ENCODE results near the gene TTC33.

Gene TTC33

DNA sequence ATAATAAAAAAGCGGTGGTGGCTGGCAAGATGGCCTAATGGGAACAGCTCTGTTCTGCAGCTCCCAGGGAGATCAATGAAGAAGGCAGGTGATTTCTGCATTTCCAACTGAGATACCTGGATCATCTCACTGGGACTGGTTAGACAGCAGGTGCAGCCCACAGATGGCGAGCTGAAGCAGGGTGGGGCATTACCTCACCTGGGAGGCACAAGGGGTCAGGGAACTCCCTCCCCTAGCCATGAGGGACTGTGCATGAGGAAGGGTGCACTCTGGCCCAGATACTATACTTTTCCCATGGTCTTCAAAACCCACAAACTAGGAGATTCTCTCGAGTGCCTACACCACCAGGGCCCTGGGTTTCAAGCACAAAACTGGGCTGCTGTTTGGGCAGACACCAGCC, 121.6 kb downstream of the TTC33 start:
- TF ChIP-seq CTCF (IDR thresholded peaks at IDR 0.05; ENCODE audit: poor library complexity, severe bottlenecking), result no peak
- Histone ChIP-seq H3K27ac (ENCODE audit: poor library complexity, severe bottlenecking) (no peak overlapping the region), H3K4me3 (ENCODE audit: severe bottlenecking) (no peak overlapping the region), H3K9me3 (ENCODE audit: severe bottlenecking) (no peaks in the 10 kb centered on the region), H3K27me3 (ENCODE audit: insufficient read depth, poor library complexity, severe bottlenecking) (no peaks in the 10 kb centered on the region), H3K4me1 (ENCODE audit: insufficient read depth, poor library complexity, severe bottlenecking) (no peaks in the 10 kb centered on the region), H3K36me3 (ENCODE audit: low read depth) (no peaks in the 10 kb centered on the region)
- ATAC-seq (ENCODE audit: low read depth) (no peak), DNase-seq (ENCODE audit: low spot score) (no peak)

GRCh38 chr5:40631236-40631635, 124.5 kb downstream of the TTC33 start:
- Histone ChIP-seq H3K36me3 (ENCODE audit: low read depth) (no peaks in the 10 kb centered on the region), H3K27me3 (ENCODE audit: insufficient read depth, poor library complexity, severe bottlenecking) (no peaks in the 10 kb centered on the region), H3K27ac (ENCODE audit: poor library complexity, severe bottlenecking) (no peak overlapping the region), H3K4me1 (ENCODE audit: insufficient read depth, poor library complexity, severe bottlenecking) (no peaks in the 10 kb centered on the region), H3K9me3 (ENCODE audit: severe bottlenecking) (no peaks in the 10 kb centered on the region), H3K4me3 (ENCODE audit: severe bottlenecking) (no peak overlapping the region)
- DNase-seq (ENCODE audit: low spot score) (no peak), ATAC-seq (ENCODE audit: low read depth) (no peak)
- no peak for TF ChIP-seq CTCF (IDR thresholded peaks at IDR 0.05; ENCODE audit: poor library complexity, severe bottlenecking)

- ATAC-seq (ENCODE audit: low read depth), result no peak
- Histone ChIP-seq H3K27me3 (ENCODE audit: insufficient read depth, poor library complexity, severe bottlenecking) (no peaks in the 10 kb centered on the region), H3K4me3 (ENCODE audit: severe bottlenecking) (no peak overlapping the region), H3K36me3 (ENCODE audit: low read depth) (no peaks in the 10 kb centered on the region), H3K4me1 (ENCODE audit: insufficient read depth, poor library complexity, severe bottlenecking) (no peaks in the 10 kb centered on the region), H3K27ac (ENCODE audit: poor library complexity, severe bottlenecking) (no peak overlapping the region), H3K9me3 (ENCODE audit: severe bottlenecking) (no peaks in the 10 kb centered on the region)
- TF ChIP-seq CTCF (IDR thresholded peaks at IDR 0.05; ENCODE audit: poor library complexity, severe bottlenecking), result no peak
- DNase-seq (ENCODE audit: low spot score), result no peak
Measured at GRCh38 chr5:40630126-40630525, 125.6 kb downstream of the TTC33 start.

DNA sequence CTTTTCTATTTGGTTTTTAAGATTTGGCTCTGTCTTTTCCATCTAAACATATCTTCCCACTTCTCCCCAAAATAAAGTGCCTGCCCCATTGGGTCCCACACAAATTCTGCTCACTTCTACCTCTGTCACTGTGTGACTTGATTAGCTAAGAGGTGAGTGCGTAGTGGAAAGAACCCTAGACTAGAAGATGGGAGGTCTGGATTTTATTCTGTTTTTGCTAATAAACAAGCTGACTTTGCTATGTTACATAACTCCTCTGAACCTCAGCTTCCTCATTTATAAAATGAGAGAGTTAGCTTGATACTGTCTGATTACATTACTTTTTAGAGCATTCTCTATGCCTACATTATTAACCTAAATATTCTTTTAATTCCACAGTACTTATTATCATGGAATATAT, 127.4 kb downstream of the TTC33 start:
- ATAC-seq (ENCODE audit: low read depth), result no peak
- no peak for DNase-seq (ENCODE audit: low spot score)
- H3K9me3 ChIP-seq (ENCODE audit: severe bottlenecking), result no peaks in the 10 kb centered on the region
- no peak for TF ChIP-seq CTCF (IDR thresholded peaks at IDR 0.05; ENCODE audit: poor library complexity, severe bottlenecking)
- no peak overlapping the region for H3K4me3 ChIP-seq (ENCODE audit: severe bottlenecking)
- no peaks in the 10 kb centered on the region for H3K36me3 ChIP-seq (ENCODE audit: low read depth)
- H3K27me3 ChIP-seq (ENCODE audit: insufficient read depth, poor library complexity, severe bottlenecking), result no peaks in the 10 kb centered on the region
- H3K27ac ChIP-seq (ENCODE audit: poor library complexity, severe bottlenecking), result no peak overlapping the region
- H3K4me1 ChIP-seq (ENCODE audit: insufficient read depth, poor library complexity, severe bottlenecking), result no peaks in the 10 kb centered on the region

GRCh38 chr5:40627706-40628105, 128.1 kb downstream of the TTC33 start:
- H3K4me1 ChIP-seq (ENCODE audit: insufficient read depth, poor library complexity, severe bottlenecking), result no peaks in the 10 kb centered on the region
- DNase-seq (ENCODE audit: low spot score) (no peak), ATAC-seq (ENCODE audit: low read depth) (no peak)
- no peaks in the 10 kb centered on the region for H3K36me3 ChIP-seq (ENCODE audit: low read depth)
- H3K4me3 ChIP-seq (ENCODE audit: severe bottlenecking), result no peak overlapping the region
- H3K27ac ChIP-seq (ENCODE audit: poor library complexity, severe bottlenecking), result no peak overlapping the region
- H3K9me3 ChIP-seq (ENCODE audit: severe bottlenecking), result no peaks in the 10 kb centered on the region
- H3K27me3 ChIP-seq (ENCODE audit: insufficient read depth, poor library complexity, severe bottlenecking), result no peaks in the 10 kb centered on the region
- no peak for TF ChIP-seq CTCF (IDR thresholded peaks at IDR 0.05; ENCODE audit: poor library complexity, severe bottlenecking)

All from RWPE2 (cell line).